Small intestine (tissue), 7 donors: ENCODE data around the gene CCDC57. TPM values are rescaled to one million over a fixed set of nuclear protein-coding genes. Genes with fewer than 3 reads are reported as not detected.

Experiments
- DNase-seq, 2 donors: peaks; one replicate each; pipeline versions ENCODE4 v3.0.0 to v3.0.0-alpha.2; 2013
- FAIRE-seq: peaks from 2 replicates; lab custom pipeline; 2012; peaks lifted over from hg19 to GRCh38; lab: Jason Lieb, UNC
- H3K27ac ChIP-seq, 3 donors: one replicate each; pipeline ENCODE4 v1.5.1; 2013; ENCODE audit warnings: low read length in 2 of 3, mild to moderate bottlenecking in 2 of 3, control low read depth in 1 of 3, inconsistent platforms in 1 of 3, low read depth in 1 of 3, moderate library complexity in 1 of 3
- H3K27me3 ChIP-seq, 3 donors: one replicate each; pipeline ENCODE4 v1.6.1; 2013; ENCODE audit warnings: low read length in 3 of 3, inconsistent platforms in 1 of 3; ENCODE audit not compliant: control insufficient read depth in 3 of 3, insufficient read depth in 3 of 3
- H3K36me3 ChIP-seq, 3 donors: one replicate each; pipeline ENCODE4 v1.6.1; 2013; ENCODE audit warnings: low read length in 3 of 3, inconsistent platforms in 1 of 3, low read depth in 1 of 3, mild to moderate bottlenecking in 1 of 3, moderate library complexity in 1 of 3; ENCODE audit not compliant: control insufficient read depth in 3 of 3, insufficient read depth in 2 of 3
- H3K4me1 ChIP-seq, 3 donors: one replicate each; pipeline ENCODE4 v1.6.1; 2013; ENCODE audit warnings: low read length in 2 of 3, inconsistent platforms in 1 of 3, low read depth in 1 of 3, mild to moderate bottlenecking in 1 of 3, moderate library complexity in 1 of 3; ENCODE audit not compliant: control insufficient read depth in 3 of 3, insufficient read depth in 2 of 3
- H3K4me3 ChIP-seq, 3 donors: one replicate each; pipeline ENCODE4 v1.5.1; 2013; ENCODE audit warnings: low read length in 3 of 3, control low read depth in 1 of 3, inconsistent platforms in 1 of 3, low read depth in 1 of 3, mild to moderate bottlenecking in 1 of 3, moderate library complexity in 1 of 3
- H3K9me3 ChIP-seq, 2 donors: one replicate each; pipeline ENCODE4 v1.6.1; 2013; ENCODE audit warnings: low read depth in 1 of 2, low read length in 1 of 2; ENCODE audit not compliant: control insufficient read depth in 2 of 2, insufficient read depth in 1 of 2
- WGBS, 3 donors: extraction: QIAGEN DNeasy Blood & Tissue Kit; methylation state at CpG; one replicate each; pipeline ENCODE4 v1.1.7; 2013; 5-methylcytosine and 5-hydroxymethylcytosine counted together
- polyA plus RNA-seq, 4 donors: library from polyadenylated mRNA; stranded (reverse) in 3 of 4; unstranded in 1 of 4; fragments of 200-250 nt in 3 of 4; fragments of 120-200 nt in 1 of 4; gene quantifications; one replicate each; pipeline versions ENCODE4 v1.2.1 to v1.2.3, GENCODE V29; 2013
- donor health status: healthy with polysubstance abuse.
- donor health status: control.
- donor health status: control.
- donor health status: Bipolar disorder and iron deficiency.
- donor health status: healthy.

CCDC57 gene
- polyA plus RNA-seq, 4 donors, result 36.7 to 97.3 (median 44.6) TPM

GRCh38 chr17:82187500-82187899 lies 25.1 kb downstream of the CCDC57 start:
- FAIRE-seq (no peak), DNase-seq (no peak)
- no peak overlapping the region for H3K27ac ChIP-seq
- no peaks in the 10 kb centered on the region for H3K9me3 ChIP-seq
- WGBS, 3 donors, result 89 to 93% (median 92%) methylated on average over 7 to 23 of the region's 23 CpGs
- peaks cover 0 to 3% (median 1%) of the 10 kb centered on the region in 3 donors for H3K4me1 ChIP-seq
- H3K27me3 ChIP-seq, result no peaks in the 10 kb centered on the region
- H3K36me3 ChIP-seq, result peaks cover 2 to 62% (median 3%) of the 10 kb centered on the region in 3 donors
- H3K4me3 ChIP-seq, result no peak overlapping the region

- Histone ChIP-seq H3K9me3 (no peaks in the 10 kb centered on the region), H3K27ac (no peak overlapping the region), H3K27me3 (no peaks in the 10 kb centered on the region), H3K4me3 (no peak overlapping the region), H3K4me1 (peaks cover 0 to 3% (median 0%) of the 10 kb centered on the region in 3 donors), H3K36me3 (peaks cover 0 to 54% (median 3%) of the 10 kb centered on the region in 3 donors)
- DNase-seq, result no peak
- WGBS, 3 donors, result 93 to 96% (median 93%) methylated on average over 15 of the region's 15 CpGs
- no peak for FAIRE-seq
Observed at GRCh38 chr17:82186221-82186620, 26.4 kb downstream of the CCDC57 start.

- no peaks in the 10 kb centered on the region for H3K27me3 ChIP-seq
- DNase-seq (no peak), FAIRE-seq (no peak)
- no peak overlapping the region for H3K4me3 ChIP-seq
- no peak overlapping the region for H3K27ac ChIP-seq
- 90 to 91% (median 90%) methylated on average over 5 of the region's 5 CpGs for WGBS, 3 donors
- peaks cover 0 to 3% (median 0%) of the 10 kb centered on the region in 3 donors for H3K4me1 ChIP-seq
- no peaks in the 10 kb centered on the region for H3K9me3 ChIP-seq
- H3K36me3 ChIP-seq, result peaks cover 0 to 65% (median 3%) of the 10 kb centered on the region in 3 donors
Observed at GRCh38 chr17:82184761-82185160, 27.9 kb downstream of the CCDC57 start.

GRCh38 chr17:82180776-82181528 lies 31.7 kb downstream of the CCDC57 start:
- H3K36me3 ChIP-seq, result peaks cover 0 to 73% (median 3%) of the 10 kb centered on the region in 3 donors

GRCh38 chr17:82179946-82180475 lies 32.6 kb downstream of the CCDC57 start:
- Histone ChIP-seq H3K27ac (no peak overlapping the region), H3K4me3 (no peak overlapping the region), H3K27me3 (no peaks in the 10 kb centered on the region), H3K36me3 (peaks cover 0 to 70% (median 3%) of the 10 kb centered on the region in 3 donors), H3K4me1 (peaks cover 0 to 12% (median 4%) of the 10 kb centered on the region in 3 donors), H3K9me3 (peaks cover 0 to 6% of the 10 kb centered on the region in 2 donors)
- DNase-seq (no peak), FAIRE-seq (no peak)
- 93 to 97% (median 95%) methylated on average over 10 of the region's 10 CpGs for WGBS, 3 donors

More at GRCh38 chr17:82180776-82181528, 31.7 kb downstream of the CCDC57 start:
- Histone ChIP-seq H3K4me3 (no peak overlapping the region), H3K27ac (no peak overlapping the region), H3K27me3 (no peaks in the 10 kb centered on the region), H3K9me3 (peaks cover 0 to 5% of the 10 kb centered on the region in 2 donors), H3K4me1 (peaks cover 0 to 6% (median 4%) of the 10 kb centered on the region in 3 donors)
- FAIRE-seq, result no peak
- WGBS, 3 donors, result 93 to 97% (median 94%) methylated on average over 30 to 31 of the region's 31 CpGs
- no peak for DNase-seq

- Histone ChIP-seq H3K4me3 (no peak overlapping the region), H3K4me1 (peaks cover 0 to 12% (median 5%) of the 10 kb centered on the region in 3 donors), H3K36me3 (peaks cover 0 to 68% (median 3%) of the 10 kb centered on the region in 3 donors), H3K27ac (no peak overlapping the region), H3K27me3 (no peaks in the 10 kb centered on the region), H3K9me3 (peaks cover 0 to 6% of the 10 kb centered on the region in 2 donors)
- no peak for FAIRE-seq
- 84 to 91% (median 90%) methylated on average over 13 of the region's 13 CpGs for WGBS, 3 donors
- no peak for DNase-seq
Observed at GRCh38 chr17:82179412-82179811, 33.2 kb downstream of the CCDC57 start.

GRCh38 chr17:82178499-82179261 lies 34.0 kb downstream of the CCDC57 start:
- H3K4me1 ChIP-seq, result peaks cover 0 to 12% (median 5%) of the 10 kb centered on the region in 3 donors
- FAIRE-seq (no peak), DNase-seq (peak in 1 of 2 donors; percentile 33)
- WGBS, 3 donors, result 47 to 81% (median 60%) methylated on average over 24 of the region's 24 CpGs
- no peaks in the 10 kb centered on the region for H3K27me3 ChIP-seq
- H3K36me3 ChIP-seq, result peaks cover 0 to 67% (median 0%) of the 10 kb centered on the region in 3 donors
- no peak overlapping the region for H3K4me3 ChIP-seq
- H3K27ac ChIP-seq, result no peak overlapping the region
- H3K9me3 ChIP-seq, result peaks cover 0 to 6% of the 10 kb centered on the region in 2 donors
